H1 (cell line): ENCODE data around the gene GRK3. TPM values are rescaled to one million over a fixed set of nuclear protein-coding genes. Genes with fewer than 3 reads are reported as not detected.

ENCODE experiments used
- CTCF ChIA-PET: fragments of 300-600 bp; sonication (Branson Sonifier 250); formaldehyde crosslinking; loops from one replicate; lab custom pipeline; 2021; ENCODE audit not compliant: partially characterized antibody; lab: Charles Lee
- POLR2A ChIA-PET: fragments of 300-600 bp; sonication (Branson Sonifier 250); formaldehyde crosslinking; loops from one replicate; lab custom pipeline; 2021; ENCODE audit warnings: inconsistent platforms; ENCODE audit not compliant: partially characterized antibody; lab: Charles Lee
- DNase-seq, 2 experiments: peaks; one replicate each; pipeline versions ENCODE4 v3.0.0 to v3.0.0-alpha.2; 2010 to 2022; ENCODE audit warnings: low spot score in 2 of 2, low read depth in 1 of 2, mixed read lengths in 1 of 2
- FAIRE-seq: peaks from 2 replicates; lab custom pipeline; 2011; peaks lifted over from hg19 to GRCh38; lab: Jason Lieb, UNC
- H2AFZ ChIP-seq: 2 replicates; pipeline ENCODE4 v1.8.1; 2012; ENCODE audit warnings: low read length, inconsistent platforms
- H2AK5ac ChIP-seq: 2 replicates; pipeline ENCODE4 v1.6.1; 2013; ENCODE audit warnings: low read depth, low read length
- H2BK120ac ChIP-seq: replicated peaks from 2 replicates; pipeline ENCODE3; 2013; ENCODE audit warnings: low read depth, low read length, inconsistent platforms
- H2BK12ac ChIP-seq: 2 replicates; pipeline ENCODE4 v1.6.1; 2013; ENCODE audit warnings: low read depth, low read length
- H2BK15ac ChIP-seq: 2 replicates; pipeline ENCODE4 v1.6.1; 2013; ENCODE audit warnings: low read length
- H2BK20ac ChIP-seq: 2 replicates; pipeline ENCODE4 v1.6.1; 2013; ENCODE audit warnings: low read length
- H2BK5ac ChIP-seq: 2 replicates; pipeline ENCODE4 v1.6.1; 2013; ENCODE audit warnings: low read depth, low read length
- H3K14ac ChIP-seq: 2 replicates; pipeline ENCODE4 v1.6.1; 2013; ENCODE audit warnings: inconsistent platforms; ENCODE audit not compliant: insufficient read length
- H3K18ac ChIP-seq: 2 replicates; pipeline ENCODE4 v1.6.1; 2013; ENCODE audit warnings: low read length; ENCODE audit errors: extremely low read depth
- H3K23ac ChIP-seq: 2 replicates; pipeline ENCODE4 v1.6.1; 2013; ENCODE audit warnings: inconsistent platforms; ENCODE audit not compliant: insufficient read length
- H3K23me2 ChIP-seq: 2 replicates; pipeline ENCODE4 v1.6.1; 2013; ENCODE audit warnings: low read depth, low read length
- H3K27ac ChIP-seq: 2 replicates; pipeline ENCODE4 v1.6.1; 2011; ENCODE audit warnings: low read depth, low read length, inconsistent platforms
- H3K27me3 ChIP-seq, 4 experiments: replicated peaks in 1 of 4; 1 replicate in 1 of 4; 2 replicates in 3 of 4; pipeline versions ENCODE4 v1.6.1 to v1.8.1; 2011 to 2013; ENCODE audit warnings: low read length in 3 of 4, mild to moderate bottlenecking in 3 of 4, inconsistent platforms in 2 of 4, mixed read lengths in 2 of 4, moderate library complexity in 1 of 4; ENCODE audit not compliant: control insufficient read depth in 3 of 4, insufficient read depth in 3 of 4; ENCODE audit errors: extremely low read depth in 1 of 4
- H3K36me3 ChIP-seq, 4 experiments: 2 replicates each; pipeline versions ENCODE4 v1.6.1 to v1.8.1; 2011 to 2013; ENCODE audit warnings: mild to moderate bottlenecking in 4 of 4, low read length in 3 of 4, moderate library complexity in 2 of 4, control low read depth in 1 of 4, inconsistent platforms in 1 of 4; ENCODE audit not compliant: insufficient read depth in 4 of 4, control insufficient read depth in 2 of 4
- H3K4ac ChIP-seq: replicated peaks from 2 replicates; pipeline ENCODE3; 2013; ENCODE audit warnings: low read length, low read depth, mixed read lengths, inconsistent platforms; ENCODE audit not compliant: insufficient read length
- H3K4me1 ChIP-seq, 4 experiments: replicated peaks in 1 of 4; 1 replicate in 1 of 4; 2 replicates in 3 of 4; pipeline versions ENCODE4 v1.6.1 to v1.8.1; 2011 to 2013; ENCODE audit warnings: low read length in 3 of 4, inconsistent platforms in 2 of 4, mixed read lengths in 1 of 4; ENCODE audit not compliant: insufficient read depth in 4 of 4, control insufficient read depth in 3 of 4
- H3K4me2 ChIP-seq, 2 experiments: 2 replicates each; pipeline versions ENCODE4 v1.6.1 to v1.8.1; 2011 to 2013; ENCODE audit warnings: low read depth in 2 of 2, low read length in 2 of 2, control low read depth in 1 of 2, inconsistent platforms in 1 of 2, mild to moderate bottlenecking in 1 of 2; ENCODE audit not compliant: insufficient read depth in 1 of 2
- H3K4me3 ChIP-seq, 4 experiments: fragments of 200-600, 300-600 bp in 1 of 4; sonication (generic), shearing (Covaris generic), sonication (Bioruptor Twin) in 1 of 4; 2 replicates each; pipeline versions ENCODE4 v1.5.1 to v1.8.1; 2011 to 2016; ENCODE audit warnings: low read length in 4 of 4, low read depth in 3 of 4, control low read depth in 2 of 4, inconsistent platforms in 2 of 4, mild to moderate bottlenecking in 2 of 4, mixed read lengths in 1 of 4, moderate library complexity in 1 of 4; ENCODE audit not compliant: insufficient read depth in 2 of 4; ENCODE audit errors: extremely low read depth in 1 of 4
- H3K56ac ChIP-seq: replicated peaks from 2 replicates; pipeline ENCODE3; 2013; ENCODE audit warnings: low read depth, mild to moderate bottlenecking, mixed read lengths, low read length, inconsistent platforms; ENCODE audit not compliant: insufficient read length
- H3K79me1 ChIP-seq: 2 replicates; pipeline ENCODE4 v1.6.1; 2013; ENCODE audit warnings: low read depth, low read length, control low read depth
- H3K79me2 ChIP-seq, 2 experiments: 2 replicates each; pipeline versions ENCODE4 v1.6.1 to v1.8.1; 2012 to 2013; ENCODE audit warnings: low read length in 2 of 2, mild to moderate bottlenecking in 2 of 2, inconsistent platforms in 1 of 2; ENCODE audit not compliant: insufficient read depth in 2 of 2, control insufficient read depth in 1 of 2
- H3K9ac ChIP-seq, 4 experiments: replicated peaks in 1 of 4; 1 replicate in 1 of 4; 2 replicates in 3 of 4; pipeline versions ENCODE4 v1.6.1 to v1.8.1; 2011 to 2013; ENCODE audit warnings: low read depth in 3 of 4, low read length in 3 of 4, control low read depth in 2 of 4, mild to moderate bottlenecking in 2 of 4, moderate library complexity in 2 of 4, inconsistent platforms in 1 of 4; ENCODE audit errors: extremely low read depth in 1 of 4
- H3K9me3 ChIP-seq, 2 experiments: 2 replicates each; pipeline versions ENCODE4 v1.6.1 to v1.8.1; 2012 to 2013; ENCODE audit warnings: mild to moderate bottlenecking in 2 of 2, moderate library complexity in 2 of 2, control low read depth in 1 of 2, inconsistent platforms in 1 of 2, low read depth in 1 of 2, low read length in 1 of 2, mixed read lengths in 1 of 2; ENCODE audit not compliant: insufficient read depth in 2 of 2
- H4K20me1 ChIP-seq, 2 experiments: replicated peaks in 1 of 2; 2 replicates each; pipeline versions ENCODE3 to v1.8.1; 2011 to 2013; ENCODE audit warnings: inconsistent platforms in 2 of 2, low read length in 2 of 2, mild to moderate bottlenecking in 1 of 2; ENCODE audit not compliant: insufficient read depth in 2 of 2, control insufficient read depth in 1 of 2
- H4K5ac ChIP-seq: 2 replicates; pipeline ENCODE4 v1.6.1; 2013; ENCODE audit warnings: low read length, low read depth, mixed read lengths, inconsistent platforms; ENCODE audit not compliant: insufficient read length
- H4K8ac ChIP-seq: 2 replicates; pipeline ENCODE4 v1.8.0; 2013; ENCODE audit warnings: mild to moderate bottlenecking, moderate library complexity, low read length, inconsistent platforms; ENCODE audit not compliant: insufficient read depth; ENCODE audit errors: extremely low read depth
- H4K91ac ChIP-seq: replicated peaks from 2 replicates; pipeline ENCODE3; 2013; ENCODE audit warnings: low read length, mixed read lengths, inconsistent platforms; ENCODE audit not compliant: insufficient read length
- BACH1 ChIP-seq: IDR thresholded peaks from 2 replicates; pipeline ENCODE4 v1.6.1; 2012; ENCODE audit warnings: low read length, improper control_type of control experiment
- BCL11A ChIP-seq, 2 experiments: IDR thresholded peaks; one replicate each; pipeline ENCODE4 v1.6.1; 2011; ENCODE audit warnings: low read depth in 2 of 2, low read length in 2 of 2, mild to moderate bottlenecking in 2 of 2
- KDM1A ChIP-seq: fragments of 200-600, 300-600 bp; sonication (generic); IDR thresholded peaks from 2 replicates; pipeline ENCODE4 v1.7.1; 2016; ENCODE audit warnings: mild to moderate bottlenecking, low read length, borderline replicate concordance
- WGBS, 2 experiments: shearing (Covaris generic) in 1 of 2; methylation state at CpG; one replicate each; pipeline versions ENCODE4 v1.1.6 to v1.1.7; 2013 to 2015; ENCODE audit warnings: low lambda C conversion rate in 2 of 2, mixed read lengths in 2 of 2, inconsistent platforms in 1 of 2, low coverage in 1 of 2, missing lambda C conversion rate in 1 of 2; ENCODE audit not compliant: insufficient replicate concordance in 2 of 2, insufficient coverage in 1 of 2, insufficient read length in 1 of 2; ENCODE audit errors: extremely low coverage in 1 of 2, missing lambda C conversion rate in 1 of 2; 5-methylcytosine and 5-hydroxymethylcytosine counted together
- polyA plus RNA-seq, 7 experiments: library from polyadenylated mRNA; depleted of rRNA in 3 of 7; stranded (reverse) in 5 of 7; unstranded in 2 of 7; fragments of >200 nt in 5 of 7; fragments of 200-250 nt in 2 of 7; gene quantifications; 1 replicate in 5 of 7; 2 replicates in 1 of 7; 4 replicates in 1 of 7; pipeline versions ENCODE4 v1.2.1 to v1.2.3, GENCODE V29; 2011 to 2013; ENCODE audit warnings: missing spikeins in 2 of 7, mixed read lengths in 2 of 7
- total RNA-seq: library from RNA; stranded (reverse); fragmentation: NEBNext Ultra II Directional; extraction: Animal tissue kit (Norgen Biotek cat#: 25700); gene quantifications from 2 replicates; pipeline ENCODE4 v1.2.1, GENCODE V29; 2021

GRK3 gene
- total and polyA plus RNA-seq, 2 of the 8 experiments (the other 6 are each of a cell fraction or from before 2014, with no cell fraction given) = 7.5 to 35.3 TPM

- POLR2A ChIA-PET = no interaction called here
Measured at GRCh38 chr22:25690798-25691197, 126.3 kb downstream of the GRK3 start.

More at GRCh38 chr22:25690798-25691197, 126.3 kb downstream of the GRK3 start:
- peaks cover 0 to 5% (median 4%) of the 10 kb centered on the region in 4 experiments; a peak in 4 of 8 replicates for H3K36me3 ChIP-seq
- H3K4me3 ChIP-seq = no peak overlapping the region
- H3K23me2 ChIP-seq = no peaks in the 10 kb centered on the region
- H3K4me1 ChIP-seq = peaks cover 0 to 4% (median 0%) of the 10 kb centered on the region in 4 experiments; a peak in 2 of 7 replicates
- no peak overlapping the region for H2BK15ac ChIP-seq
- CTCF ChIA-PET = no interaction called here
- H3K4ac ChIP-seq = no peak overlapping the region
- H2BK120ac ChIP-seq = no peak overlapping the region
- no peak overlapping the region for H4K5ac ChIP-seq
- H3K9me3 ChIP-seq = no peaks in the 10 kb centered on the region
- H3K9ac ChIP-seq = no peak overlapping the region
- no peak overlapping the region for H2BK20ac ChIP-seq
- H3K27ac ChIP-seq = no peak overlapping the region
- no peaks in the 10 kb centered on the region for H3K27me3 ChIP-seq
- no peak for DNase-seq
- no peak overlapping the region for H2BK5ac ChIP-seq
- no peak for FAIRE-seq
- no peak overlapping the region for H3K18ac ChIP-seq
- no peak for TF ChIP-seq BCL11A (IDR thresholded peaks at IDR 0.05; ENCODE audit: low read depth in 2 of 2, low read length in 2 of 2)
- no peak for TF ChIP-seq BACH1
- no peak for TF ChIP-seq KDM1A
- H3K14ac ChIP-seq = no peak overlapping the region
- H4K20me1 ChIP-seq = no peaks in the 10 kb centered on the region
- H3K4me2 ChIP-seq = no peak overlapping the region
- H3K23ac ChIP-seq = no peak overlapping the region
- no peaks in the 10 kb centered on the region for H3K79me1 ChIP-seq
- no peak overlapping the region for H2AFZ ChIP-seq
- no peak overlapping the region for H4K91ac ChIP-seq
- H3K79me2 ChIP-seq = no peaks in the 10 kb centered on the region
- H3K56ac ChIP-seq = no peak overlapping the region
- H4K8ac ChIP-seq = no peak overlapping the region
- no peak overlapping the region for H2BK12ac ChIP-seq
- 91% methylated on average over 5 of the region's 5 CpGs; no CpG with 5 or more reads in 1 of the 2 experiments for WGBS, 2 experiments
- H2AK5ac ChIP-seq = no peak overlapping the region
